PC-3 (cell line): ENCODE data around the gene SIGLEC15. TPM values are rescaled to one million over a fixed set of nuclear protein-coding genes. Genes with fewer than 3 reads are reported as not detected.

Source experiments
- ATAC-seq: fragments of 200-7000 bp; cut with Tn5 transposase; 2 replicates; pipeline ENCODE4 v1.9.1; 2020; ENCODE audit warnings: mild to moderate bottlenecking, moderate library complexity
- BruUV-seq: library from RNA; stranded (reverse); fragments of 400-500 nt; replicated peaks from 2 replicates; lab custom pipeline; 2021; lab: Mats Ljungman, UMichigan
- CTCF ChIA-PET: fragments of 300-600 bp; sonication (Branson Sonifier 250); formaldehyde crosslinking; loops from one replicate; lab custom pipeline; 2022; ENCODE audit warnings: antibody characterized with exemption; lab: Charles Lee
- POLR2A ChIA-PET: fragments of 300-600 bp; sonication (Branson Sonifier 250); formaldehyde crosslinking; loops from one replicate; lab custom pipeline; 2022; ENCODE audit warnings: antibody characterized with exemption; ENCODE audit not compliant: unreplicated experiment; lab: Charles Lee
- DNase-seq: peaks from one replicate; pipeline ENCODE4 v3.0.0-alpha.2; 2015
- H2AFZ ChIP-seq: fragments of 300-600 bp; sonication (generic); 2 replicates; pipeline ENCODE4 v1.6.0; 2016; ENCODE audit warnings: antibody characterized with exemption, low read length
- H3F3A ChIP-seq: fragments of 300-600 bp; sonication (generic); one replicate; pipeline ENCODE4 v1.6.0; 2017; ENCODE audit warnings: antibody characterized with exemption, low read length, control low read depth, mild to moderate bottlenecking; ENCODE audit not compliant: unreplicated experiment
- H3K27ac ChIP-seq: fragments of 300-600 bp; sonication (generic); 2 replicates; pipeline ENCODE4 v1.5.1; 2016; ENCODE audit warnings: mild to moderate bottlenecking, low read length
- H3K27me3 ChIP-seq: fragments of 300-600 bp; sonication (generic); 2 replicates; pipeline ENCODE4 v1.6.1; 2016; ENCODE audit warnings: low read length, mixed read lengths
- H3K36me3 ChIP-seq: fragments of 300-600 bp; sonication (generic); 2 replicates; pipeline ENCODE4 v1.6.1; 2016; ENCODE audit warnings: low read depth, mixed run types, low read length, mixed read lengths
- H3K4me1 ChIP-seq: fragments of 300-600 bp; sonication (generic); 2 replicates; pipeline ENCODE4 v1.5.1; 2016; ENCODE audit warnings: low read length; ENCODE audit not compliant: insufficient read depth
- H3K4me2 ChIP-seq: fragments of 300-600 bp; sonication (generic); 2 replicates; pipeline ENCODE4 v1.6.0; 2016; ENCODE audit warnings: low read length
- H3K4me3 ChIP-seq: fragments of 300-600 bp; sonication (generic); 2 replicates; pipeline ENCODE4 v1.5.1; 2016; ENCODE audit warnings: mild to moderate bottlenecking, low read length, mixed read lengths
- H3K79me2 ChIP-seq: fragments of 300-600 bp; sonication (generic); 2 replicates; pipeline ENCODE4 v1.6.1; 2017; ENCODE audit warnings: low read length, mixed read lengths
- H3K9ac ChIP-seq: fragments of 300-600 bp; sonication (generic); 2 replicates; pipeline ENCODE4 v1.6.0; 2016; ENCODE audit warnings: mild to moderate bottlenecking, low read length
- H3K9me2 ChIP-seq: fragments of 300-600 bp; sonication (generic); replicated peaks from 2 replicates; pipeline ENCODE4 v1.6.1; 2016; ENCODE audit warnings: mixed run types, low read length, mixed read lengths
- H3K9me3 ChIP-seq: fragments of 300-600 bp; sonication (generic); 2 replicates; pipeline ENCODE4 v1.6.1; 2016; ENCODE audit warnings: low read length, mixed read lengths
- H4K20me1 ChIP-seq: fragments of 300-600 bp; sonication (generic); 2 replicates; pipeline ENCODE4 v1.6.1; 2016; ENCODE audit warnings: low read length, mixed read lengths
- EZH2 ChIP-seq: fragments of 300-600 bp; sonication (generic); IDR thresholded peaks from one replicate; pipeline ENCODE4 v1.6.1; 2017; ENCODE audit warnings: antibody characterized with exemption, mild to moderate bottlenecking, low read length; ENCODE audit not compliant: unreplicated experiment
- EZH2phosphoT487 ChIP-seq: fragments of 300-600 bp; sonication (generic); IDR thresholded peaks from 2 replicates; pipeline ENCODE4 v1.6.1; 2018; ENCODE audit warnings: mild to moderate bottlenecking, antibody characterized with exemption, low read length, borderline replicate concordance
- intact Hi-C: fragments of 100-400 bp; cut with micrococcal nuclease; formaldehyde crosslinking; loops from 2 replicates; pipeline ENCODE4 v1.9.0; 2023
- total RNA-seq: library from RNA; depleted of rRNA; stranded (reverse); fragments of >200 nt; gene quantifications from 2 replicates; pipeline ENCODE4 v1.2.3, GENCODE V29; 2014
- TF ChIP-seq, protein P1 (sequence below): fragments of 300-600 bp; sonication (generic); conservative IDR thresholded peaks from 2 replicates; pipeline ENCODE4 v1.5.1; 2017; ENCODE audit warnings: antibody characterized with exemption, low read depth, mild to moderate bottlenecking, low read length

Gene SIGLEC15
- total RNA-seq, 1 experiment from 2014 or later = 2.0 TPM

DNA sequence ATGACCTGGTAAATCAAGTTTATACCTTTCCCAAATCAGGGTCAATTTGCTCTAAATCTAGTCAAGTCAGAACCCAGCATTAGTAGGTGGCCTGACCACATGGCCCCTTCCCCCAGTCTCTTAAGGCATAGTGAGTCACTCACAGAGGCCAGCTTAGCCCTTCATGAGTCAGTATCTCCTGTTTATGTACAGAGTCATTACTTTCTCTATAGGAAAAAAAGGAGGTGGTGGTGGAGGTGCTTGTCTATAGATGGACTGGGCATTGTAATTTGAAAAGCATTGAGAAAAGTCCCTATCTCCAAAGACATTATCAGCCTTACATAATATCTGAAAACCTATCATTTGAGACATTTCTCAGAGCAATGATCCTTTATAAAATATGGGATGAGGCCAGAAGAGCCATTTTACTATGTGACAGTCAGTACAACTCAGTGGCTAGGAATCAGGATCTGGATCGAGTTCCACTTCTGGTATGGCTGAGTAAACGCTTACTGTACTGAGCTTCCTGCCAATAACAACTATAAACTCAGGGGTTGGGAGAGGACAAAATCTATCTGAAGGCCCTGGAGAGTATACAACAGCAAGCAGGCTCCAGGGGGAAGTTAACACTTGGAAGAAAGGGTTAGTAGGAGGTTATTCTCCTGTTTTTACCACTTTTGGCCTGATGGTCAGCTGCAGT lies 22.5 kb upstream of the SIGLEC15 start:
- ATAC-seq (peak; percentile 86), DNase-seq (peak; percentile 87)
- intact Hi-C loops = loop anchor here (1.0 to 2.0 kb wide), 6 partner anchors 10 to 80 kb away; no protein-coding TSS in a partner anchor
- Histone ChIP-seq H2AFZ (peak overlapping the region; percentile 28; the same call in 1 of the 2 replicates), H3K4me1 (peaks cover 20% of the 10 kb centered on the region), H3K36me3 (peaks cover 7% of the 10 kb centered on the region; the same call in 1 of the 2 replicates), H3F3A (no peaks in the 10 kb centered on the region), H3K9me2 (no peaks in the 10 kb centered on the region), H3K4me2 (peak overlapping the region; percentile 73), H4K20me1 (no peaks in the 10 kb centered on the region), H3K79me2 (no peaks in the 10 kb centered on the region), H3K9me3 (no peaks in the 10 kb centered on the region), H3K27me3 (no peaks in the 10 kb centered on the region), H3K9ac (peak overlapping the region; percentile 91), H3K4me3 (peak overlapping the region; percentile 21; the same call in 1 of the 2 replicates), H3K27ac (peak overlapping the region; percentile 100)
- no TSS peak for BruUV-seq
- ChIA-PET CTCF (interaction anchor here (0.7 to 1.0 kb wide), 4 partner anchors 13 to 37 kb away, joined by 3 to 4 read pairs (median 4); no protein-coding TSS in a partner anchor), POLR2A (interaction anchor here (0.6 kb wide), 1 partner anchor 82 kb away, joined by 4 read pairs; no protein-coding TSS in a partner anchor)
- TF ChIP-seq EZH2phosphoT487 (no peak), EZH2 (no peak)
- TF ChIP-seq, protein P1, sequence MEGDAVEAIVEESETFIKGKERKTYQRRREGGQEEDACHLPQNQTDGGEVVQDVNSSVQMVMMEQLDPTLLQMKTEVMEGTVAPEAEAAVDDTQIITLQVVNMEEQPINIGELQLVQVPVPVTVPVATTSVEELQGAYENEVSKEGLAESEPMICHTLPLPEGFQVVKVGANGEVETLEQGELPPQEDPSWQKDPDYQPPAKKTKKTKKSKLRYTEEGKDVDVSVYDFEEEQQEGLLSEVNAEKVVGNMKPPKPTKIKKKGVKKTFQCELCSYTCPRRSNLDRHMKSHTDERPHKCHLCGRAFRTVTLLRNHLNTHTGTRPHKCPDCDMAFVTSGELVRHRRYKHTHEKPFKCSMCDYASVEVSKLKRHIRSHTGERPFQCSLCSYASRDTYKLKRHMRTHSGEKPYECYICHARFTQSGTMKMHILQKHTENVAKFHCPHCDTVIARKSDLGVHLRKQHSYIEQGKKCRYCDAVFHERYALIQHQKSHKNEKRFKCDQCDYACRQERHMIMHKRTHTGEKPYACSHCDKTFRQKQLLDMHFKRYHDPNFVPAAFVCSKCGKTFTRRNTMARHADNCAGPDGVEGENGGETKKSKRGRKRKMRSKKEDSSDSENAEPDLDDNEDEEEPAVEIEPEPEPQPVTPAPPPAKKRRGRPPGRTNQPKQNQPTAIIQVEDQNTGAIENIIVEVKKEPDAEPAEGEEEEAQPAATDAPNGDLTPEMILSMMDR = no peak

DNA sequence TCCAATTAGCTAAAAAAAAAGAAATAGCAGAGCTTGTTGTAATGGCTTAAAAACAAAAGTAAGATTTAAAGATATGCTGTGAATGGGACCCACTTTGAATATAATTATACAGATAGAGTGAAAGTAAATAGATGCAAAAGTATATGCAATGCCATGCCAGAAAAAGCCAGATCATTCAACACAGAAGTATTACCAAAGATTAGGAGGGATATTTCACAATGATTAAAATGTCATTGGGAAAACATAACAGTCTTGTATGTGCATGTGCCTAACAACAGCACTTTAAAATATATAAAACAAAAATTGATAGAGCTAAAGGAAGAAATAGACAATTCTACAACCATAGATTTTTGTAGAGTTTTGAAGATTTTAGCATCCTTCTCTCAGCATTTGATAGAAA lies 19.9 kb upstream of the SIGLEC15 start:
- no peaks in the 10 kb centered on the region for H3K9me3 ChIP-seq
- H3F3A ChIP-seq = no peaks in the 10 kb centered on the region
- H3K9ac ChIP-seq = no peak overlapping the region
- H3K27ac ChIP-seq = no peak overlapping the region
- BruUV-seq = no TSS peak
- H3K4me1 ChIP-seq = peaks cover 20% of the 10 kb centered on the region
- ChIA-PET CTCF (no interaction called here), POLR2A (no interaction called here)
- intact Hi-C loops = no loop called here
- H4K20me1 ChIP-seq = no peaks in the 10 kb centered on the region
- no peak for TF ChIP-seq EZH2
- TF ChIP-seq, protein P1 = no peak
- TF ChIP-seq EZH2phosphoT487 = no peak
- no peak for DNase-seq
- no peaks in the 10 kb centered on the region for H3K79me2 ChIP-seq
- H3K4me2 ChIP-seq = no peak overlapping the region
- H2AFZ ChIP-seq = no peak overlapping the region
- peaks cover 7% of the 10 kb centered on the region; the same call in 1 of the 2 replicates for H3K36me3 ChIP-seq
- no peaks in the 10 kb centered on the region for H3K27me3 ChIP-seq
- no peak for ATAC-seq
- no peak overlapping the region for H3K4me3 ChIP-seq
- H3K9me2 ChIP-seq = no peaks in the 10 kb centered on the region

DNA sequence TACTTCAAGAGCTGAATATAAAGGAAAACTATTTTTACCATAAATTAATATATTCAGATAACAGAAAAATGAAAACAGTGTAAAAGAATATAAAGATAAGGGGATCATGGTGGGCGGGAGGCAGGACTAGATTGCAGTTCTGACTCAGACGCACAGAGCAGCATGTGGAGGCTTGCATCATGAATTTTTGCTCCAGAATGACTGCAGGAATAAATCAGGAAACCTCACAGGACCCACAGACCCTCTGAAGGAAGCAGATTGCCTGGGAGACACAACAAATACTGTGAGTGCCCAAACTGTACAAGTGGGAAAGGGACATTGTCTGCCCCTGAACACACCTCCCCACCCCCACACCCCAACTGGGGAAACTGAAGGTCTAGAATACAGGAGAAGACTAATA lies 19.2 kb upstream of the SIGLEC15 start:
- Histone ChIP-seq H4K20me1 (no peaks in the 10 kb centered on the region), H3K79me2 (no peaks in the 10 kb centered on the region), H3F3A (no peaks in the 10 kb centered on the region), H3K36me3 (peaks cover 7% of the 10 kb centered on the region; the same call in 1 of the 2 replicates), H3K4me3 (no peak overlapping the region), H3K9me3 (no peaks in the 10 kb centered on the region), H3K4me1 (peaks cover 18% of the 10 kb centered on the region), H3K4me2 (no peak overlapping the region), H3K9ac (no peak overlapping the region), H3K9me2 (no peaks in the 10 kb centered on the region), H3K27ac (no peak overlapping the region), H2AFZ (no peak overlapping the region), H3K27me3 (no peaks in the 10 kb centered on the region)
- intact Hi-C loops = no loop called here
- ATAC-seq (no peak), DNase-seq (no peak)
- no TSS peak for BruUV-seq
- TF ChIP-seq, protein P1 = no peak
- TF ChIP-seq EZH2phosphoT487 = no peak
- TF ChIP-seq EZH2 = no peak
- CTCF ChIA-PET = no interaction called here
- POLR2A ChIA-PET = no interaction called here
